Nephron progenitor cell (in vitro differentiated cells): ENCODE data around the gene XPO5.
A peak's percentile ranks its signal among the peaks of the same experiment; 100 is the strongest.
"Not testable (repeated sequence)": the region's sequence is repeated elsewhere in the genome, so short reads cannot be mapped to it uniquely, and the experiment has no call there.

Source experiments
- DNase-seq: peaks from one replicate; pipeline ENCODE4 v3.0.0; 2021
- H3K27ac Mint-ChIP-seq: 2 replicates; pipeline ENCODE4 v1.8.0; 2021; ENCODE audit warnings: mild to moderate bottlenecking, moderate library complexity, mixed read lengths
- H3K27me3 Mint-ChIP-seq: 2 replicates; pipeline ENCODE4 v1.8.0; 2021; ENCODE audit warnings: mild to moderate bottlenecking, low read depth, mixed read lengths; ENCODE audit not compliant: poor library complexity
- H3K36me3 Mint-ChIP-seq: 2 replicates; pipeline ENCODE4 v1.8.0; 2021; ENCODE audit warnings: low read depth, mixed read lengths
- H3K4me1 Mint-ChIP-seq: 2 replicates; pipeline ENCODE4 v1.8.0; 2021; ENCODE audit warnings: mixed read lengths
- H3K4me3 Mint-ChIP-seq: 2 replicates; pipeline ENCODE4 v1.8.0; 2021; ENCODE audit warnings: mild to moderate bottlenecking, moderate library complexity, mixed read lengths
- H3K9me3 Mint-ChIP-seq: 2 replicates; pipeline ENCODE4 v1.8.0; 2021; ENCODE audit warnings: mild to moderate bottlenecking, moderate library complexity, mixed read lengths
- TF ChIP-seq, protein P1 (sequence below): fragments of 200-600 bp; sonication (generic); IDR thresholded peaks from 2 replicates; pipeline ENCODE4 v1.5.0; 2021; ENCODE audit warnings: antibody characterized with exemption

Gene XPO5

DNA sequence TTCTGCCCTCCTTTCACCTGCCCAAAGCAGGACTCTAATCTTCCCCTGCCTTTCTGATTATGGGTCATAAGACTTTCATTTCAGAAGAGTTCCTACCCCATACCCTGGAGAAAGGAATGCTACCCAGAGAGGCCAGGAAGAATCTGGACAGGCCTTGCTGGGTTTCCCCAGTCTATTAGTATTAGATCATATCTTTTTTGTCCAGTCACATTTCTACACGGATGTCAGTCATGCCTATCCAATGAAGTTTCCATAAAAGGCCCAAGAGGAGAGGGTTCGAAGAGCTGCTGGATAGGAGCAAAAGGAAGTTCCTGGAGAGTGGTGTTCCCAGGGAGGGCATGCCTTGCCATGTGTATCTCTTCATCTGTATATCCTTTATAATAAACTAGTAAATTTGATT, 3.3 kb upstream of the XPO5 start:
- TF ChIP-seq, protein P1, sequence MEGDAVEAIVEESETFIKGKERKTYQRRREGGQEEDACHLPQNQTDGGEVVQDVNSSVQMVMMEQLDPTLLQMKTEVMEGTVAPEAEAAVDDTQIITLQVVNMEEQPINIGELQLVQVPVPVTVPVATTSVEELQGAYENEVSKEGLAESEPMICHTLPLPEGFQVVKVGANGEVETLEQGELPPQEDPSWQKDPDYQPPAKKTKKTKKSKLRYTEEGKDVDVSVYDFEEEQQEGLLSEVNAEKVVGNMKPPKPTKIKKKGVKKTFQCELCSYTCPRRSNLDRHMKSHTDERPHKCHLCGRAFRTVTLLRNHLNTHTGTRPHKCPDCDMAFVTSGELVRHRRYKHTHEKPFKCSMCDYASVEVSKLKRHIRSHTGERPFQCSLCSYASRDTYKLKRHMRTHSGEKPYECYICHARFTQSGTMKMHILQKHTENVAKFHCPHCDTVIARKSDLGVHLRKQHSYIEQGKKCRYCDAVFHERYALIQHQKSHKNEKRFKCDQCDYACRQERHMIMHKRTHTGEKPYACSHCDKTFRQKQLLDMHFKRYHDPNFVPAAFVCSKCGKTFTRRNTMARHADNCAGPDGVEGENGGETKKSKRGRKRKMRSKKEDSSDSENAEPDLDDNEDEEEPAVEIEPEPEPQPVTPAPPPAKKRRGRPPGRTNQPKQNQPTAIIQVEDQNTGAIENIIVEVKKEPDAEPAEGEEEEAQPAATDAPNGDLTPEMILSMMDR, result no peak
- Mint-ChIP-seq H3K36me3 (peaks cover 48% of the 10 kb centered on the region), H3K27me3 (no peaks in the 10 kb centered on the region), H3K9me3 (peaks cover 20% of the 10 kb centered on the region), H3K27ac (no peak overlapping the region), H3K4me3 (peak overlapping the region; percentile 61), H3K4me1 (peaks cover 35% of the 10 kb centered on the region)
- DNase-seq, result no peak

DNA sequence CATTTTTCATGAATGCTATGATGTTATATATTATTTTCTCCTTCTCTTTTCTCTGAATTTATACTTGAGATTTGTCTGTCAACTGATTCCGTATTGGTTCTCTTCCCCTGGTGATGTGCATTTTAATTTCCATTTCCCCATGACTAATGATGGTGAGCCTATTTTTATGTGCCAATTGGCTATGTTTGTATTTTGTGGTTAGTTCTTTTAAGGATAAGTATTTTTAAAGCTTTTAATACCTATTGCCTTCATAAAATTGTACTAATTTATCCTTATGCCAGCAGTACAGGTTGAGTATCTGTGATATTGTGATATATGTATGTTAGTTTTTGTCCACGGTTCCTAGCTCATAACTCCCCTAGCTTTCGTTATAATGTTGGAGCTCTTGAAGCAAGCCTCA, 2.9 kb upstream of the XPO5 start:
- H3K27ac Mint-ChIP-seq, result no peak overlapping the region
- peaks cover 20% of the 10 kb centered on the region for H3K9me3 Mint-ChIP-seq
- no peak for DNase-seq

DNA sequence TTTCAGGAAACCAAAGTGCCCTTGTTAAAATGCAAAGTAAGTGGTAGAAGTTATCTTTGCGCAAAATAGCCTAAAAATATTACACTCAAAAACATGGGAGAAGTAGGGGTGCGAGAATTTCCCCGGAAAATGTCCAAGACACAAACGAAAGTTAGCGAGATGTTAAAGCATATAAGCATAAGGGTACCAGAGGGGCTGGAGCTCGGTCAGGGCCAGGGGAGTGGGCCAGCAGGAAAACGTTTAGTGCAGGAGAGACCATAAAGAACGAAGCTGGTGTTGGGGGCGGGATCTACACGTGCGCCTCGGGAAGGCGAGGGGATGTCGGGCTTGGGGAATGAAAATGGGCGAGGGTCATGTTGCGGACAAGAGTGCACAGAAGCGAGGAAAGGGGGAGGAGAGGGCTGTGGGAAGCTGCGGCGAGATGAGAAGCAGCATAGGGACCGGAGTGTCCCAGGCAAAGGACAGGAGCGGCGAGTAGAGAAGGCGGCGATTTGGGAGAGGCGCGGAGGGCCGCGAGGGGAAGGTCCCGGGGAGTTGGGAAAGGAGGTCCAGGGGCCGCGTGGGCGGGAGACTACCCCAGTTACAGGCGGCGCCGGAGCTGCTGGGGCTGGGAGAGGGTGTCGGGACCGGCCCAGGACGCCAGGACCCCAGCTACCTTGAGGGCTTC, 600 bp downstream of the XPO5 start:
- Mint-ChIP-seq H3K4me1 (peaks cover 35% of the 10 kb centered on the region), H3K27ac (peak overlapping the region; percentile 79), H3K36me3 (peaks cover 48% of the 10 kb centered on the region), H3K27me3 (no peaks in the 10 kb centered on the region), H3K9me3 (peaks cover 11% of the 10 kb centered on the region), H3K4me3 (peak overlapping the region; percentile 98)
- TF ChIP-seq, protein P1, result no peak
- DNase-seq, result peak; percentile 69

More for the DNA sequence above, 2.9 kb upstream of the XPO5 start:
- H3K4me1 Mint-ChIP-seq, result peaks cover 35% of the 10 kb centered on the region
- TF ChIP-seq, protein P1, result no peak
- peaks cover 45% of the 10 kb centered on the region for H3K36me3 Mint-ChIP-seq
- peak overlapping the region; percentile 61 for H3K4me3 Mint-ChIP-seq
- H3K27me3 Mint-ChIP-seq, result no peaks in the 10 kb centered on the region

DNA sequence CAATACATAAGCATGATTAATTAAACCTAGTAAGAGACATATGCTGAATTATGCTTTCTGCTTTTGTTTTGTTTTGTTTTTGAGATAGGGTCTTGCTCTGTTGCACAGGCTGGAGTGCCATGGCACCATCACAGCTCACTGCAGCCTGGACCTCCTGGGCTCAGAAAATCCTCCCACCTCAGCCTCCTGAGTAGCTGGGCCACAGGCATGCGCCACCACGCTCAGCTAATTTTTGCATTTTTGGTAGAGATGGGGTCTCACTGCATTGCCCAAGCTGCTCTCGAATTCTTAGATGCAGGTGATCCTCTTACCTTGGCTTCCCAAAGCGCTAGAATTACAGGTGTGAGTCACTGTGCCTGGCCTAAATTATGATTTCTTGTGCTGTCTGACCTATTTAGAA, 3.8 kb downstream of the XPO5 start:
- Mint-ChIP-seq H3K27ac (no peak overlapping the region), H3K36me3 (peaks cover 44% of the 10 kb centered on the region), H3K9me3 (no peaks in the 10 kb centered on the region), H3K4me1 (peaks cover 15% of the 10 kb centered on the region), H3K4me3 (no peak overlapping the region), H3K27me3 (no peaks in the 10 kb centered on the region)
- TF ChIP-seq, protein P1, result no peak
- DNase-seq, result no peak

DNA sequence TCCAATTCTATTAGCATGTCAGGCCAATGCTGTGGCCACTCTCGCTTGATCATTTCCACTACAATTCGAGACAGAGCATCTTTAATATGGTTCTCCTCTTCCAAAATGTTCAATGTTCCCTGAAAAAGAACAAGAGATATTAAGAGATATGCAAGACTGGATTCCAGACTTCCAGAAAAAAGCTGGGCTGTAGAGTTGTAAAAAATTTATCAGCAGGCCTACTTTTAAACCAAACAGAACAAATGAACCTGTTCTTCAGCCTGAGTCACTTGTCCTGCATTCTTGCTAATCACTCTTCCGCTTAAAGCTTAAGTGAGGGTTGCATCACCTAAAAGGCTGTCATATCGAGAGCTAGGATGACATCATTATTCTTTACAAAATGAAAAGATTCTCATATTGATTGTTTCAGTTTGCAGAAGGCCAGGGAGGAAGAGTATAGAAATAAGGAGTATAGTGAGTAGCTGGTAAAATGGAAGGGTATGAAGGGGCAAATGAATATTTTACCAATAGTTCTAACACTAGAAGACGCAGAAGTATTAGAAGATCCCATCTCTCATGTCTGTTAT, 4.9 kb downstream of the XPO5 start:
- no peak for DNase-seq
- TF ChIP-seq, protein P1, result no peak
- Mint-ChIP-seq H3K36me3 (peaks cover 47% of the 10 kb centered on the region), H3K4me1 (peaks cover 13% of the 10 kb centered on the region), H3K27me3 (no peaks in the 10 kb centered on the region), H3K27ac (no peak overlapping the region), H3K9me3 (no peaks in the 10 kb centered on the region), H3K4me3 (no peak overlapping the region)

DNA sequence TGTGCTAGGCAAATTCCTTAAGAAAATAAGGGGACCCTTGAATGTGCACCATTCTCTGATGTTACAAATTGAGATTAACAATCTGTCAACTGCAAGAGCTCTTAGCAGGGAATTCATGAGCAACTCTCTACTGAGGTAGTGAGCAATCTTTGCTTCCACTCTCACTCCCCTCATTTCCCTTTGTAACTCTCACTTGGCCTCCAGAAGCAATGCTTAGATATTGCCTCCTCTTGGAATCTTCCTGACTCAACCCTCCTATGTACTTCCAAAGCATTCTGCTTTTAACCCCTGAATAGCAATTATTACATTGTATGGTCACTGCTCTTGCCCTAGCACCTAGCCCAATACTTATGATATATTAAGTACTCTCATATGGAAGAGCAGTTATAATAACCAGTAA, 16.5 kb downstream of the XPO5 start:
- DNase-seq, result no peak
- no peaks in the 10 kb centered on the region for H3K9me3 Mint-ChIP-seq
- H3K36me3 Mint-ChIP-seq, result peaks cover 78% of the 10 kb centered on the region
- H3K4me1 Mint-ChIP-seq, result no peaks in the 10 kb centered on the region
- H3K27me3 Mint-ChIP-seq, result peaks cover 3% of the 10 kb centered on the region
- no peak overlapping the region for H3K27ac Mint-ChIP-seq
- TF ChIP-seq, protein P1, result no peak
- H3K4me3 Mint-ChIP-seq, result no peak overlapping the region

DNA sequence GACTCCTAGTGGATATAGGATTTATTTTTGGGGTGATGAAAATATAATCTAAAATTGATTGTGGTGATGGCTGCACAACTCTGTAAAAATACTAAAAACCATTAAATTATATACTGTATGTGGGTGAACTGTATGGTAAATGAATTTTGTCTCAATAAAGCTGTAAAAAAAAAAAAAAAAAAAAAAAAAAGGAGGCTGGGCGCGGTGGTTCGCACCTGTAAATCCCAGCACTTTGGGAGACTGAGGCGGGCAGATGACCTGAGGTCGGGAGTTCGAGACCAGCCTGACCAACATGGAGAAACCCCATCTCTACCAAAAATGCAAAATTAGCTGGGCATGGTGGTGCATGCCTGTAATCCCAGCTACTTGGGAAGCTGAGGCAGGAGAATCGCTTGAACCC, 18.2 kb downstream of the XPO5 start:
- not testable (repeated sequence) for H3K4me1 Mint-ChIP-seq, H3K9me3 Mint-ChIP-seq, DNase-seq, H3K4me3 Mint-ChIP-seq, H3K27me3 Mint-ChIP-seq, H3K27ac Mint-ChIP-seq
- H3K36me3 Mint-ChIP-seq, result peaks cover 83% of the 10 kb centered on the region
